Stimulated activated CD8-positive, alpha-beta memory T cell treated with anti-CD3 and anti-CD28 coated beads, Interleukin-7, amount 100 ng/mL, for 1 hour (primary cell): ENCODE data around the gene GSTA2.
"Not testable (repeated sequence)": the region's sequence is repeated elsewhere in the genome, so short reads cannot be mapped to it uniquely, and the experiment has no call there.

Source experiments
- DNase-seq, 2 donors: peaks; one replicate each; pipeline ENCODE4 v3.0.0-alpha.2; 2020; ENCODE audit warnings: low read depth in 2 of 2

GSTA2 gene

GRCh38 chr6:52763322-52763916 is at the start of gene GSTA2:
Gene GSTA2, minus strand, starts transcription at chr6:52763475. Its CDS starts 5,528 bp downstream, at chr6:52757947.
- DNase-seq = not testable (repeated sequence)

- DNase-seq = not testable (repeated sequence)
Measured at GRCh38 chr6:52809777-52810176, 46.5 kb upstream of the GSTA2 start.

- no peak for DNase-seq
Measured at GRCh38 chr6:52808660-52809059, 45.4 kb upstream of the GSTA2 start.

- not testable (repeated sequence) for DNase-seq
Measured at GRCh38 chr6:52803668-52804255, 40.5 kb upstream of the GSTA2 start, which contains the start of gene GSTA1. Gene GSTA1, minus strand, starts transcription at chr6:52803816. Its CDS starts 4,549 bp downstream, at chr6:52799267.

DNA sequence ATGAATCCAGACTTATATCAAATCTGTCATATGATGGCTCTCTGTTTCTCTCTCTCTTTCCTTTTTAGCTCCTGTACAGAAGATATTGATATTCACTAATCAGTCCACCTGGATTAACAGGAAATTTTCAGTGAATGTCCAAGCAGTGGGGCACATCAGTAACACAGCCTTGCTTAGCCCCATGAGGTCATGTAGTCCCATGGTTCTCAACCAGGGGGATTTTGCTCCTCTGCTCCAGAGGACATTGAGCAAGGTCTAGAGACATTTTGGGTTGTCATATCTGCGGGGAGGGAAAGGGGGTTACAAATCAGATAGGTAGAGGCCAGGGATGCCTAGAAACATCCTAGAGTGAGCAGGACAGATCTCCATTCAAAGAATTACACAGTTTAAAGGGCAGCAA is 39.5 kb upstream of the GSTA2 start:
- no peak for DNase-seq

DNA sequence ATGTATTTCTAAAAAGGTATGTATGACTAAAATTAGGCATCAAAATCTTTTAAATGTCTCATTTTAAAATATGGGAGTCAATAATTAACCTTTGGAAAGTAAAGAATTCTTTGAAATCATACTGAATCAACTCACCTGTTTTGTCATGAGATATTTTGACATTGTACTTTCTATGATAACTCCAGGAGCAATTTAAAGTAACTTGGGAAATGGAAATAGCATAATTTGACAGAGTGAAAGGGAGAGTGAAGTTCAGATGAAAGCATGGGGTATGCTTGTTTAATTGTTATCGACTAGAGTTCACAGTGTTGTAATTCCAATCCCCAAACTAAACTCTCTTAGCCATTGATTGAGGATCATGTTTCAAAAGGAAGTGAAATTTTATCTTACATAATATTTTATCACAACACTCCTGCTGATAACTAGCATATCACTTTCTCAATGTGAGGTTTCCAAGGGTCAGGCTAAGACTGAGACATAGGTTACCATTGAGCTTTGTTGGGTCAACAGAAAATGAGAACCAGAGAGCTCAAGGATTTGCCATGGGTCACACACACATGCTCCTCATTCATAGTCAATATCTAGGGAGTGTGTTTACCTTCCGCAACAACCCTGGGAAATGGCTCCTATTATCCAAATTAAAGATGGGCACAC is 38.0 kb upstream of the GSTA2 start:
- DNase-seq = no peak

GRCh38 chr6:52799272-52799671 is 36.0 kb upstream of the GSTA2 start:
- DNase-seq = not testable (repeated sequence)

- DNase-seq = not testable (repeated sequence)
Measured at GRCh38 chr6:52794366-52794765, 31.1 kb upstream of the GSTA2 start.

GRCh38 chr6:52790861-52791260 is 27.6 kb upstream of the GSTA2 start:
- no peak for DNase-seq

DNA sequence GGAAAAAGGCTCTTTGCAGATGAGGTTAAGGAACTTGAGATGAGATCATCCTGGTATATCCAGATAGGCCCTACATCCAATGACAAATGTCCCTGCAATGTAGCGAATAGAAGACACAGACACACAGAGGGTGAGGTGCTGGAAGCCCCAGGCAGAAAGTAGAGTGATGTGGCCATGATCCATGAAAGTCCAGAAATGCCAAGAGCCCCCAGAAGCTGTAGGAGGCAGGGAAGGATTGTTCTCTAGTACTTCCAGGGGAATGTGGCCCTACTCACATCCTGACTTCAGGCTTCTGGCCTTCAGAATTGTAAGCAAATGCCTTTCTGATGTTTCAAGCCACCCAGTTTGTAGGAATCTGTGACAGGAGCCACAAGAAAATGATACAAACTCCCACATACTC is 26.4 kb upstream of the GSTA2 start:
- not testable (repeated sequence) for DNase-seq

DNA sequence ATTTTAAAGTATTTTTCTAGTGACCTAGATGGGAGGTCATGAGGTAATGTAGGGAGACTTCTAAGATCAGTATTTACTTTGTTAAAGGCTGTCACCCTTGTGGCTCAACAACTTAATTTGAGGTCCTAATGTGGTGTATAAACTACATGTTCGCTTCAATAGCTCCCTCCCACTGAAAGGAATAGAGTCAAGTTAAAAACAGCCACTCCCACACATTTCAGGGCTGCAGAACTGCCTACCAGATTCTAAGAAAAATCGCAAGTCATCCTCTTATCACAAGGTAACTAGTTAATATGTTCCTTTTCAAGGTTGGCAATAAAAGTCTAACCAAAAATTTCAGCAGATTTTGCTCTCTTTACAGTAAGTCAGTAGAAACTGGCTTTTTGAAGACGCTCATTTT is 25.2 kb upstream of the GSTA2 start:
- no peak for DNase-seq

DNA sequence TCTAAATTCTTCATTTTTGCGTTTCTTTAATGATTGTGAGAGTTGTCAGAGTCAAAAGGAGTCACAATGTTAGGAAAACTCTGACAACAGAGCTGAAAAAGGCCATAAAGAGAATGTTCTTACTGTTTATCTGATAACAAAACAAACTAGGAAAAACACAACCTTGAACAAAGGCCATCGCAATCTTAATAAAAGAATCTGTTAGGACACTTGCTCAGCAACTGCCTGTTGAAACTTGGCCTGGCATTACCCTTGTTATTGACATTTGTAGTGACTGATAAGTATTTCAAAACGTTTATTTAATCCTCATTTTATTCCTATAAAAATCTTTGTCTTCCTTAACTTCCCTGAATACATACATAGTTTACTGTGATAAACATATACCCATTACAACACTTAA is 24.6 kb upstream of the GSTA2 start:
- no peak for DNase-seq

DNA sequence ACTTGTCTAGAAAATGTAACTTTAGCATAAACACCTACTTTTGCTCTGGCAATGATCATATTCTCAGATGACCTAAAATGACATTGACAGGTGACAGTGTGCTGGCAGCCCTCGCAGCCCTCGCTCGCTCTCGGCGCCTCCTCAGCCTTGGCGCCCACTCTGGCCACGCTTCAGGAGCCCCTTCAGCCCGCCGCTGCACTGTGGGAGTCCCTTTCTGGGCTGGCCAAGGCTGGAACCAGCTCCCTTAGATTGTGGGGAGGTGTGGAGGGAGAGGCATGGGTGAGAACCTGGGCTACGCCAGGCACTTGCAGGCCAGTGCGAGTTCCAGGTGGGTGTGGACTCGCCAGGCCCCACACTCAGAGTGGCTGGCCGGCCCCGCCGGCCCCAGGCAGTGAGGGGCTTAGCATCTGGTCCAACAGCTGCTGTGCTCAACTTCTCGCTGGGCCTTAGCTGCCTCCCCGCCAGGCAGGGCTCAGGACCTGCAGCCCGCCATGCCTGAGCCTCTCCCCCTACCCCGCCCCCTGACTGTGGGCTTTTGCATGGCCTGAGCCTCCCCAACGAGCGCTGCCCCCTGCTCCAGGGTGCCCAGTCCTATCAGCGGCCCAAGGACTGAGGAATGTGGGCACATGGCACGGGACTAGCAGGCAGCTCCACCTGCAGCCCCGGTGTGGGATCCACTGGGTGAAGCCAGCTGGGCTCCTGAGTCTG is 23.1 kb upstream of the GSTA2 start:
- DNase-seq = no peak

- not testable (repeated sequence) for DNase-seq
Measured at GRCh38 chr6:52782696-52783274, 19.5 kb upstream of the GSTA2 start.

- DNase-seq = not testable (repeated sequence)
Measured at GRCh38 chr6:52782209-52782608, 18.9 kb upstream of the GSTA2 start.

- no peak for DNase-seq
Measured at GRCh38 chr6:52779237-52779636, 16.0 kb upstream of the GSTA2 start.

- DNase-seq = not testable (repeated sequence)
Measured at GRCh38 chr6:52776711-52777351, 13.6 kb upstream of the GSTA2 start.

GRCh38 chr6:52769399-52769798 is 6.1 kb upstream of the GSTA2 start:
- DNase-seq = not testable (repeated sequence)

- not testable (repeated sequence) for DNase-seq
Measured at GRCh38 chr6:52767658-52768057, 4.4 kb upstream of the GSTA2 start.

DNA sequence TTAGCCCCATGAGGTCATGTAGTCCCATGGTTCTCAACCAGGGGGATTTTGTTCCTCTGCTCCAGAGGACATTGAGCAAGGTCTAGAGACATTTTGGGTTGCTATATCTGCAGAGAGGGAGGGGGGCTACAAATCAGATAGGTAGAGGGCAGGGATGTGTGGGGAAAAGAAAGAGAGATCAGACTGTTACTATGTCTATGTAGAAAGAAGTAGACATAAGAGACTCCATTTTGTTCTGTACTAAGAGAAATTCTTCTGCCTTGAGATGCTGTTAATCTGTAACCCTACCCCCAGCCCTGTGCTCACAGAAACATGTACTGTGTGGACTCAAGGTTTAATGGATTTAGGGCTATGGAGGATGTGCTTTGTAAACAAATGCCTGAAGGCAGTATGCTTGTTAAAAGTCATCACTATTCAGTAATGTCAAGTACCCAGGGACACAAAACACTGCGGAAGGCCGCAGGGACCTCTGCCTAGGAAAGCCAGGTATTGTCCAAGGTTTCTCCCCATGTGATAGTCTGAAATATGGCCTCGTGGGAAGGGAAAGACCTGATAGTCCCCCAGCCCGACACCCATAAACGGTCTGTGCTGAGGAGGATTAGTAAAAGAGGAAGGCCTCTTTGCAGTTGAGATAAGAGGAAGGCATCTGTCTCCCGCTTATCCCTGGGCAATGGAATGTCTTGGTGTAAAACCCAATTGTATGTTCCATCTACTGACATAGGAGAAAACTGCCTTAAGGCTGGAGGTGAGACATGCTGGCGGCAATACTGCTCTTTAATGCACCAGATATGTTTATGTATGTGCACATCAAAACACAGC is 1.4 kb downstream of the GSTA2 start:
- DNase-seq = not testable (repeated sequence)
